CD4-positive, alpha-beta T cell (primary cell): ENCODE measurements around the gene SYTL3. TPM values are rescaled to one million over a fixed set of nuclear protein-coding genes. Genes with fewer than 3 reads are reported as not detected.
A peak's percentile ranks its signal among the peaks of the same experiment; 100 is the strongest.
"Not testable (repeated sequence)": the region's sequence is repeated elsewhere in the genome, so short reads cannot be mapped to it uniquely, and the experiment has no call there.

Experiments
- ATAC-seq: fragments of 200-7000 bp; cut with Tn5 transposase; one replicate; pipeline ENCODE4 v1.10.0; 2022; ENCODE audit warnings: mild to moderate bottlenecking; ENCODE audit not compliant: poor library complexity
- CTCF ChIA-PET: fragments of 350-600 bp; sonication (Branson Sonifier 250); formaldehyde crosslinking; loops from one replicate; lab custom pipeline; 2021; ENCODE audit warnings: antibody characterized with exemption, inconsistent platforms; lab: Charles Lee
- POLR2A ChIA-PET: fragments of 350-600 bp; sonication (Branson Sonifier 250); formaldehyde crosslinking; loops from one replicate; lab custom pipeline; 2021; ENCODE audit warnings: antibody characterized with exemption, inconsistent platforms; lab: Charles Lee
- DNase-seq, 14 experiments: peaks; one replicate each; pipeline ENCODE4 v3.0.0-alpha.2; 2013 to 2020; ENCODE audit warnings: mixed read lengths in 2 of 14
- H3K27ac ChIP-seq, 2 donors: one replicate each; pipeline versions ENCODE4 v1.5.1 to v1.7.0; 2013; ENCODE audit warnings: low read length in 2 of 2, low read depth in 1 of 2, mild to moderate bottlenecking in 1 of 2
- H3K27me3 ChIP-seq, 2 experiments: 1 replicate in 1 of 2; 2 replicates in 1 of 2; pipeline versions ENCODE4 v1.6.1 to v1.7.0; 2013; ENCODE audit warnings: low read length in 2 of 2, control low read depth in 1 of 2, mild to moderate bottlenecking in 1 of 2, moderate library complexity in 1 of 2; ENCODE audit not compliant: insufficient read depth in 2 of 2, control insufficient read depth in 1 of 2
- H3K36me3 ChIP-seq: one replicate; pipeline ENCODE4 v1.6.1; 2013; ENCODE audit warnings: low read length, control low read depth; ENCODE audit not compliant: insufficient read depth
- H3K4me1 ChIP-seq: one replicate; pipeline ENCODE4 v1.6.1; 2013; ENCODE audit warnings: low read length, control low read depth; ENCODE audit not compliant: insufficient read depth
- H3K4me3 ChIP-seq: one replicate; pipeline ENCODE4 v1.5.1; 2013; ENCODE audit warnings: mild to moderate bottlenecking, low read length, moderate library complexity
- H3K9me3 ChIP-seq, 2 experiments: 1 replicate in 1 of 2; 2 replicates in 1 of 2; pipeline versions ENCODE4 v1.6.1 to v1.7.0; 2013; ENCODE audit warnings: low read length in 2 of 2, mild to moderate bottlenecking in 2 of 2, control low read depth in 1 of 2, moderate library complexity in 1 of 2; ENCODE audit not compliant: control insufficient read depth in 1 of 2, insufficient read depth in 1 of 2
- H3K27ac Mint-ChIP-seq: one replicate; pipeline ENCODE4 v1.8.0; 2020; ENCODE audit warnings: mixed read lengths
- H3K27me3 Mint-ChIP-seq: one replicate; pipeline ENCODE4 v1.8.0; 2021; ENCODE audit warnings: mixed read lengths
- H3K36me3 Mint-ChIP-seq: one replicate; pipeline ENCODE4 v1.8.0; 2021; ENCODE audit warnings: low read depth, mixed read lengths
- H3K4me1 Mint-ChIP-seq: one replicate; pipeline ENCODE4 v1.8.0; 2021; ENCODE audit warnings: low read depth, mixed read lengths
- H3K4me3 Mint-ChIP-seq: one replicate; pipeline ENCODE4 v1.8.0; 2020; ENCODE audit warnings: mild to moderate bottlenecking, mixed read lengths
- H3K9me3 Mint-ChIP-seq: one replicate; pipeline ENCODE4 v1.8.0; 2020; ENCODE audit warnings: mixed read lengths
- intact Hi-C, 2 experiments: fragments of 100-400 bp; cut with DNase I in 1 of 2; cut with micrococcal nuclease in 1 of 2; formaldehyde crosslinking; loops; one replicate each; pipeline versions ENCODE4 v1.15.1 to v1.9.0; 2023 to 2025; cut with DNase I, micrococcal nuclease
- total RNA-seq, 174 experiments: library from RNA in 2 of 174; stranded (reverse) in 2 of 174; gene quantifications; one replicate each; pipeline ENCODE4 v1.2.3 and lab custom pipeline; 2021 to 2026
- TF ChIP-seq, protein P1 (sequence below): fragments of 200-600 bp; IDR thresholded peaks from one replicate; pipeline ENCODE4 v1.8.0; 2022; ENCODE audit warnings: antibody characterized with exemption, mild to moderate bottlenecking

The SYTL3 gene
- total RNA-seq, 2 experiments from 2014 or later = 41.2 to 42.7 TPM

DNA sequence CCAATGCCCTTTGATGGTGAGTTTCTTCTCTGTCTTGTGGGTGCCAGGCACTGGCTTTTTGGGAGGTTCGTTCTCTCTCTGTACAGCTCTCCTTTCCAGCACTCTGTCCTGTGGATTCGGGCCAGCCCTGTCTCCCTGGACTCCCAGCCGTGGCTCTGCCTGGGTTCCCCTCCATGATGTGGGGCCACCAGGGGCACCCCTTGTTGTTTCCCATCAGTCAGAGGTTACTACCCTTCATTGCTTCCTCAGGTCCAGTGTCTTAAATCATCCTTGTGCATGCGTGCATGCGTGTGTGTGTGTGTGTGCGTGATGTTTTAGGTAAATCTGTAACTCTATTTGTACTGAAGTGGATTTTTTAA is 45.8 kb upstream of the SYTL3 start:
- intact Hi-C loops = loop anchor here in 1 of 2 experiments (2.0 kb wide), 1 partner anchor 383 kb away; no protein-coding TSS in a partner anchor
- Mint-ChIP-seq H3K4me3 (no peak overlapping the region), H3K9me3 (no peaks in the 10 kb centered on the region), H3K27ac (no peak overlapping the region), H3K4me1 (peaks cover 5% of the 10 kb centered on the region), H3K36me3 (peaks cover 73% of the 10 kb centered on the region), H3K27me3 (no peaks in the 10 kb centered on the region)
- TF ChIP-seq, protein P1, sequence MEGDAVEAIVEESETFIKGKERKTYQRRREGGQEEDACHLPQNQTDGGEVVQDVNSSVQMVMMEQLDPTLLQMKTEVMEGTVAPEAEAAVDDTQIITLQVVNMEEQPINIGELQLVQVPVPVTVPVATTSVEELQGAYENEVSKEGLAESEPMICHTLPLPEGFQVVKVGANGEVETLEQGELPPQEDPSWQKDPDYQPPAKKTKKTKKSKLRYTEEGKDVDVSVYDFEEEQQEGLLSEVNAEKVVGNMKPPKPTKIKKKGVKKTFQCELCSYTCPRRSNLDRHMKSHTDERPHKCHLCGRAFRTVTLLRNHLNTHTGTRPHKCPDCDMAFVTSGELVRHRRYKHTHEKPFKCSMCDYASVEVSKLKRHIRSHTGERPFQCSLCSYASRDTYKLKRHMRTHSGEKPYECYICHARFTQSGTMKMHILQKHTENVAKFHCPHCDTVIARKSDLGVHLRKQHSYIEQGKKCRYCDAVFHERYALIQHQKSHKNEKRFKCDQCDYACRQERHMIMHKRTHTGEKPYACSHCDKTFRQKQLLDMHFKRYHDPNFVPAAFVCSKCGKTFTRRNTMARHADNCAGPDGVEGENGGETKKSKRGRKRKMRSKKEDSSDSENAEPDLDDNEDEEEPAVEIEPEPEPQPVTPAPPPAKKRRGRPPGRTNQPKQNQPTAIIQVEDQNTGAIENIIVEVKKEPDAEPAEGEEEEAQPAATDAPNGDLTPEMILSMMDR = no peak
- no peak for ATAC-seq
- H3K27ac ChIP-seq = no peak overlapping the region
- H3K4me1 ChIP-seq = no peaks in the 10 kb centered on the region
- ChIA-PET CTCF (interaction anchor here (1.2 to 1.4 kb wide), 3 partner anchors 9 to 390 kb away, joined by 4 to 5 read pairs (median 5); no protein-coding TSS in a partner anchor), POLR2A (interaction anchor here (0.7 kb wide), 1 partner anchor 16 kb away, joined by 3 read pairs; no protein-coding TSS in a partner anchor)
- H3K27me3 ChIP-seq = no peaks in the 10 kb centered on the region
- no peak overlapping the region for H3K4me3 ChIP-seq
- no peaks in the 10 kb centered on the region for H3K9me3 ChIP-seq
- H3K36me3 ChIP-seq = peaks cover 80% of the 10 kb centered on the region
- no peak for DNase-seq

DNA sequence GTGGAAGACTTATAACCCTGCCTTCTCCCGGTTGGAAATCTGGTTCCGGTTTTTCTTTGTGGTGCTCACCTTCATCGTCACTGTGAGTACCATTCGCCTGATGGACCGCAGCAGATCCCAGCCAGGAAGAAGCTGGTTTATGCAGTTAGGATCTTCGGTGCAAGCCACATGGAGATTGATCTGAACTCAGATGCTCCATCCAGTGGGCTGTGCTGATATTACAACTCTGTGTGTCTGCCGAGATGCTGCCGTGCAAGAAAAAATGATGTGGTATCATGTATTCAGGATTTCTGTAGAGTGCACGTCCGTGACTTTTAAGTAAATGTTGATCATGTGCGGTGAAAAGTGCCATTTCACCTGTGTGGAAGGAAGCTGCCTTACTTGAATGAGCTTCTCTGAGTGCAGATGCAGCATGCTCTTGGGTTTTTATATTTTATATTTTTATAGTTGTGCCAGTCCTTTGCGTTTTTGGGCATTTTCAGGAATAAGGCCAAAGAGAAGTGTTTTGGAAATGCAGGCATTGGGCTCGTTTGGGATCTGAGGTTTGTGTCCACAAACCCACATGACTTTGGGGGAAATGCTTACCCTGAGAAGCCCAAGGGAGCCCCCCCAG is 44.5 kb upstream of the SYTL3 start:
- Histone ChIP-seq H3K27ac (no peak overlapping the region), H3K36me3 (peaks cover 82% of the 10 kb centered on the region), H3K27me3 (no peaks in the 10 kb centered on the region), H3K4me1 (no peaks in the 10 kb centered on the region), H3K4me3 (no peak overlapping the region), H3K9me3 (no peaks in the 10 kb centered on the region)
- H3K27ac Mint-ChIP-seq = peak overlapping the region; percentile 39
- CTCF ChIA-PET = interaction anchor here (0.7 to 1.7 kb wide), 9 partner anchors 9 to 391 kb away, joined by 3 to 10 read pairs (median 4); no protein-coding TSS in a partner anchor
- H3K4me3 Mint-ChIP-seq = no peak overlapping the region
- peaks cover 77% of the 10 kb centered on the region for H3K36me3 Mint-ChIP-seq
- H3K9me3 Mint-ChIP-seq = no peaks in the 10 kb centered on the region
- peaks cover 5% of the 10 kb centered on the region for H3K4me1 Mint-ChIP-seq
- peak; percentile 85 for ATAC-seq
- POLR2A ChIA-PET = no interaction called here
- intact Hi-C loops = loop anchor here (1.0 to 2.0 kb wide), 2 partner anchors 385 to 391 kb away; no protein-coding TSS in a partner anchor
- TF ChIP-seq, protein P1 = peak; percentile 70
- DNase-seq = peak; percentile 30 to 75 (median 52)
- H3K27me3 Mint-ChIP-seq = no peaks in the 10 kb centered on the region

DNA sequence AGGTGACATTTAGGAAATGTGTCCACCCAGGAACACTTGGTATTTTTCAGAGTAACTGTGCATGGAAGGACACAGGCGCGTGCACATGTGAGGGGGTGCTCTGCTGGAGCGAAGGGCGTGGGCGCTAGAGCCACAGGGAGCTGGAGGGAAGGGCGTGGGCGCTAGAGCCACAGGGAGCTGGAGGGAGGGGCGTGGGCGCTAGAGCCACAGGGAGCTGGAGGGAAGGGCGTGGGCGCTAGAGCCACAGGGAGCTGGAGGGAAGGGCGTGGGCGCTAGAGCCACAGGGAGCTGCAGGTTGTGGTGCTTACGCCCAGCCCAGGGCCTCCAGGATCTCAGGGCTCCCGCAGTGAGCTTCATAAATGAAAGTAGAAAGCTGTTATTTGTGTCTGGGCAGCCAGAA is 43.8 kb upstream of the SYTL3 start:
- intact Hi-C loops = not testable (repeated sequence)
- H3K36me3 Mint-ChIP-seq = peaks cover 80% of the 10 kb centered on the region

More for the DNA sequence above, 43.8 kb upstream of the SYTL3 start:
- H3K27me3 ChIP-seq, H3K27ac ChIP-seq, POLR2A ChIA-PET, H3K4me1 ChIP-seq, ATAC-seq, H3K4me3 Mint-ChIP-seq, DNase-seq, H3K27me3 Mint-ChIP-seq, H3K9me3 ChIP-seq, H3K9me3 Mint-ChIP-seq, H3K4me3 ChIP-seq, H3K4me1 Mint-ChIP-seq: not testable (repeated sequence)
- peaks cover 88% of the 10 kb centered on the region for H3K36me3 ChIP-seq
- CTCF ChIA-PET = interaction anchor here (0.7 to 1.7 kb wide), 6 partner anchors 9 to 392 kb away, joined by 3 to 10 read pairs (median 4); no protein-coding TSS in a partner anchor
- H3K27ac Mint-ChIP-seq = peak overlapping the region; percentile 39
